Suppressor macrophage treated with lipopolysaccharide for 4 hours (primary cell): ENCODE measurements around the gene CRTC2.

ENCODE experiments used
- DNase-seq: peaks from one replicate; pipeline ENCODE4 v3.0.0-alpha.2; 2020

The CRTC2 gene

DNA sequence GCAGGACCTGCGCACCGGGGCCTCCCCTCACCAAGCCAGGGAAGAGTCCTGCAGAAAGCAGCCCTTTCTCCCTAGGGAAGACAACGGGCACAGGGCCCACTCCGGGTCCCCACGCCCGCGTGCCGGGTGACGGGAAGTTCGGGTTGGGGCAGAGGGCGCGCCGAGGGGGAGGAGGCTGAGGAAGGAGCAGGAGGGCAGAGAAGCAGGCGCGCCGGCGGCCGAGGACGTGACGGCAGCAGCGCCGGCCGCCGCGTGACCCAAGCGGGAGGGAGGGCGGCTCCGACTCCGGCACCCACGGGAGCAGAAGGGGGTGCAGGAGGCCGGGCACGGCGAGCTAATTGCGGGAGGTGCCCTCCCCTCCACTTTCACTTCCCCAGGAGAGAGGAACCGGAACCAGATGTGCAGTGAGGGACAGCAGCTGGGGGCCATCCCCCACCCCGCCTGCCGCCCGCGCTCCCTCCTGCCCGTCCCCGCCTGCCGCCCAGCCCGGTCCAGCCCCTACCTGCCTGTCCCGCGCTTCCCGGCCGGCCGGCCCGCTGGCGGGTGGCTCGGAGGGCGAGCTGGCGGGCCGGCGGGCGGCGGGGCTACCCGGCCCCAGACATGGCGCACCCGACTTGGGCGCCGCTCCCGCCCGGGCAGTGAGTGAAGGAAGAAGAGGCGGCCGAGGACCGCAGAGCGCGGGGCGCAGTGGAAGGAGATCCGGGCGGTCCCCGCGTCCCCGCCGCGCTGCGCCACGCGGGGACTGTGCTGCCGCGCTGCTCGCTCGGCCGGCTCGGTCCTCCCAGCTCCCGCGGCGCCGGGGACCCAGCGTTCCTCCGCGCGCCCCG lies 12.4 kb downstream of the CRTC2 start:
- peak; percentile 98 for DNase-seq

- DNase-seq, result peak; percentile 88
These were observed 13.1 kb downstream of the CRTC2 start for GRCh38 chr1:153945131-153945794.

GRCh38 chr1:153944827-153945117 lies 13.6 kb downstream of the CRTC2 start:
- DNase-seq, result no peak

- DNase-seq, result peak; percentile 85
These were observed 14.2 kb downstream of the CRTC2 start for GRCh38 chr1:153944005-153944826.

- DNase-seq, result no peak
These were observed 15.5 kb downstream of the CRTC2 start for GRCh38 chr1:153942766-153943549.

DNA sequence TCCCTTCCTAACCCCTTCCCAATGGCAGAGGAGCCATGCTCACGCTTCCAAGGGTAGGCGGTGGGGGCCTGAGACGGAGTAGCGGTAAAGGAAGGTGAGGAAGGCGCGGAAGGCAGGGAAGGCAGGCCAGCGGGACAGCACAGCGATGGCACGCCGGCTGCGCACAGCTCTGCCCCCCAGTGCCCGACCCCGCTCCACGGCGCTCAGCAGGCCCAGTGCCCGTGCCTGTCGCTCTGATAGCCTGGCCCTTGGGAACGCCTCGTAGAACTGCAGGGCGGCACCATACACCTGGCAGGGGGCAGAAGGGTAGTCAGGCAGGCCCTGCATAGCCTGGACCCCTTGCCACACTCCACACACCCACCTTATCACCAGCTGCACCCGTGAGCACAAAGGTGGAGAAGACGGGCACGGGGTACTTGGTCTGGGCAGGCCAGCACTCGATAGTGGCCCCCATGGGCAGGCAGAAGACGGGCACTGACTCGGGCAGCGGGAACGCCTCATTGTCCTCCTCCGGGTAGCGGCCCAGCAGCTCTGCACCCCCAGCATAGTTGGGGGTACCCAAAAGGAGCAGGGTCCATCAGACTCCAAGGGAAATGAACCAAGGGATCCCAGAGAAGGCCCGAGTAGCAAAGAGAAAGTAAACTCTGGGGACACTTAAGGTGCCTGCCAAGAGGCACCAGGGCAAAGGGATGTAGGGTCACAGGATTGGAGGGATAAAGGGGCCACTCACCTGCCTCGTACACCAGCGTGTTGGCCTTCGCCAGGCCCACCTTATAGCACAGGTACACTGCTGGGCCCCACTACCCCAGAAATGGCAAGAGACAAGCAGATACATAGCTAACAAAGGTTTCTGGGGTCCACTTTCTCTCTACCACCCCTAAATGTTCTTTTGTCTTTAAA lies 16.3 kb downstream of the CRTC2 start:
- DNase-seq, result no peak

- no peak for DNase-seq
These were observed 17.7 kb downstream of the CRTC2 start for GRCh38 chr1:153940756-153941155.

DNA sequence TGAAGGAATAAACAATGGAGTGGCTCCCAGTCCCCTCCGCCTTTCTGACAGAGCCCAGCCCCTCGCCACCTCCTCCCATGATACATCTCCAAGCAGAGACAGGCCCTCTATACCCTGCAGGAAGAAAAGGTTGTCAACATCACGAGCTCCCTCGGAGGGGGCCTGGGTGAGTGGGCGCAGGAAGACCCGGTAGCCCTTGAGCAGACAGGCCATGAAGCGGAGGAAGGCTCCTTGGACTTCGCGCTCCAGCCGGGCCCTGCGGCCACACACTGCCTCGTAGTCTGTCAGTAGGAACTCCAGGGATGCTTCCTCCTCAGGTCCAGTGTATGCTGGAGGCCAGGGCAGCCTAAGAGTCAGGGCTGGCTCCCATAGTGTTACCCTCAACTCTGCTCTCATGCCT lies 18.9 kb downstream of the CRTC2 start:
- no peak for DNase-seq

GRCh38 chr1:153938996-153939395 lies 19.4 kb downstream of the CRTC2 start:
- DNase-seq, result no peak

- no peak for DNase-seq
These were observed 21.1 kb downstream of the CRTC2 start for GRCh38 chr1:153937331-153937730.

GRCh38 chr1:153936011-153936802 lies 22.2 kb downstream of the CRTC2 start:
- DNase-seq, result no peak

DNA sequence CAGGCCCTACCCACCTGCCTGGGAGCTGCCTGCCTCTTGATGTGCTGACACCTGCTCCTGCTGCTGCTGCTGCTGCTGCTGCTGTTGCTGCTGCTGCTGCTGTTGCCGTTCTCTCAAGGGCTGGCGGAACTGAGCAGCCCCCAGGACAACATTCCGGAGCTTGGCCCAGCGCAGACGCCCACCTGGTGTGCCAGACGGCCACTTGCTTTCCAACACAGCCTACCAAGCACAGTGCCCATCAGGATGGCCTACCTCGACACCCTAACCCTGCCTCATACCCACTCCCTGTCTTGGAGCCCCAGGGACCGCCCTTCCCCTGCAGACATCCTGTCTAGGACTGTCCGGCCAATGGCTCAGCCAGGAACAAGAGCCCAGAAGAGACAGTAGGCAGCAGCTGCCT lies 23.7 kb downstream of the CRTC2 start:
- no peak for DNase-seq

GRCh38 chr1:153933955-153934354 lies 24.5 kb downstream of the CRTC2 start:
- DNase-seq, result no peak

- no peak for DNase-seq
These were observed 25.0 kb downstream of the CRTC2 start for GRCh38 chr1:153933430-153933829.

DNA sequence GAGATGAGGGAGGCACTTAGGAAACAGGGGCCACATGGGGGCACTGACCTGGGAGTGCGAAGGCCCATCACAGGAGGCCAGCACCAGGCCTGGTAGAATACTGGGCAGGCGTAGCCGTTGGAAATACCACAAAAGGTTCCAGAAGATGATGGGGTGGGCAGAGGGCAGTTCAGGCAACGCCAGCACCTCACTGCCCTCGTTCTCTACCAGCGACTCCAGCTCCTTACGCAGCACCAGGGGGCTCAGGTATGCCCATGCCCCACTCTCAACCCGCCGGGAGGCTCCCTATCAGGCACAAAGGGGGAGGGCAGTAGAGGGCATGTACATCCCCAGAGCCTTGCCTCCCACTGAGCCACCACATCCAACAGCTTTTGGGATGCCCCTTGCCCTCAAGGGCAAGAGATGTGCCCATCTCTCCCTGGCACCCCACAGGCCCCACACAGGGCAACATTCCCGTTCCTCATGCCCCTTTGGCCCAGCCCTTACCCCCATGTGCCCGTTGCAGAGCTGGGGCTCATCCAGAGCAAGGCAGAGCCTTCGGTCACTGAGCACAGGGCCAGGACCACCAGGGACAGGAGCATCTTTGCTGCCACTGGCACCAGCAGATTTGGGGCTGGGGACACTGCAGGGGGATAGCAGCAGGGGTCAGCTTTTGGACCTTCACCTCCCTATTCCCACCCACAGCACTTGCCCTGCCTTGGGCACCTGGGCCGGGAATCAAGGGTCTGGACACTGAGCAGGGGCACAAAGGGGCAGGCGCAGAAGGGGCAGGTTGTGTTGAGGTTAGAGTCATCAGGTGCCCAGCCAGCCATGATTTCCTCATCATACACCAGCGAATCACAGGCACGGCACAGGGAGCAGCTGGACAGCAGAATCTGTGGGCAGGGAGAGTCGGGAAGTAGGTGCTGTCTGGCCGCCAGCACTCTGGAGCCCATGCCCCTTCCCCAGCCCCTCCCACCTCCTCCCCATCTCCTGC lies 26.0 kb downstream of the CRTC2 start:
- no peak for DNase-seq

- DNase-seq, result no peak
These were observed 28.1 kb downstream of the CRTC2 start for GRCh38 chr1:153929981-153930948.

DNA sequence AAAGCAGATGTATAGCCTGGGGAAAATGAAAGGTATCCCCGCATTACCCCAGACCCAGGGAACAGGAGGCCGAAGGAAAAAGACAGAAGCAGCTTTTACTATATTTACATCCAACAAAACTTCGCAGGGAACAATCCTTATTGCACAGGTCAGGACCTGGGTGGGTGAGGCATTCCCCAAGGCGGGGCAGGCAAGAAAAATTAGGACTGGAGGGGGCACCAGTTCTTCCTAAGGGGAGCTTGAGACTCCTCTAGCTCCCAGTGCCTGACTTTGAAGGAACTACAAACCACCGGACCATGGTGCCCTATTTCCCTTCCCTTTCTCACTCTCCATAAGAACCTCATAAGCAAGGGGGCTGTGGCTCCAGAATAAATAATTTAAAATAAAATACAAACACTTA lies 29.0 kb downstream of the CRTC2 start:
- DNase-seq, result no peak

- DNase-seq, result no peak
These were observed 29.5 kb downstream of the CRTC2 start for GRCh38 chr1:153928791-153929341.
